Measurements from ENCODE around the gene SPAG17. TPM values are rescaled to one million over a fixed set of nuclear protein-coding genes. Genes with fewer than 3 reads are reported as not detected.

Gene SPAG17
- total RNA-seq, 6 donors from 2014 or later: 0.26 to 94.3 (median 11.3) TPM

DNA sequence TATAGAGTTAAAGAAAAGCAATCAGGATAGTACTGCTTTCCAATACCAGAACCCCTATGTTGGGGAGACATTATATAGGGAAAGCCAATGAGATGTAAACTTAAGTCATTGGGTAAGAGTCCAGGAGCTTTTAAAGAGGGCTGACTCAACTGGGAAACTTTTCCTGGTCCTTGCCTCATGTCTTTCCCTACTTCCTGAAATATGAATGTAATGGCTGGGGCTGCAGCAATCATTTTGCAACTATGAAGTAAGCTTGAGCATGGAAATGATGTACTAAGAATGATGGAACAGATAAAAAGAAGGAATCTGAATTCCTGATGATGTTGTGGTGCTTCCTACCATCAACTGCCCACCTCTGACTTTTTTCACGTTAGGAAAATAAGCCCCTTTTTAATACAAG, 199.8 kb downstream of the SPAG17 start:
- TF ChIP-seq EP300 (IDR thresholded peaks at IDR 0.05) (no peak), POLR2A (IDR thresholded peaks at IDR 0.05) (no peak), POLR2AphosphoS5 (IDR thresholded peaks at IDR 0.05) (no peak), CTCF (IDR thresholded peaks at IDR 0.05) (no peak)
- Histone ChIP-seq H3K9me3 (no peaks in the 10 kb centered on the region), H3K4me1 (no peaks in the 10 kb centered on the region), H3K27ac (no peak overlapping the region), H3K4me3 (no peak overlapping the region), H3K36me3 (no peaks in the 10 kb centered on the region), H3K27me3 (no peaks in the 10 kb centered on the region)
- DNase-seq: no peak
- WGBS, 2 donors: 72 to 97% methylated on average over 1 of the region's 1 CpG
- no peak for ATAC-seq (ENCODE audit: low FRiP score in 2 of 2)

DNA sequence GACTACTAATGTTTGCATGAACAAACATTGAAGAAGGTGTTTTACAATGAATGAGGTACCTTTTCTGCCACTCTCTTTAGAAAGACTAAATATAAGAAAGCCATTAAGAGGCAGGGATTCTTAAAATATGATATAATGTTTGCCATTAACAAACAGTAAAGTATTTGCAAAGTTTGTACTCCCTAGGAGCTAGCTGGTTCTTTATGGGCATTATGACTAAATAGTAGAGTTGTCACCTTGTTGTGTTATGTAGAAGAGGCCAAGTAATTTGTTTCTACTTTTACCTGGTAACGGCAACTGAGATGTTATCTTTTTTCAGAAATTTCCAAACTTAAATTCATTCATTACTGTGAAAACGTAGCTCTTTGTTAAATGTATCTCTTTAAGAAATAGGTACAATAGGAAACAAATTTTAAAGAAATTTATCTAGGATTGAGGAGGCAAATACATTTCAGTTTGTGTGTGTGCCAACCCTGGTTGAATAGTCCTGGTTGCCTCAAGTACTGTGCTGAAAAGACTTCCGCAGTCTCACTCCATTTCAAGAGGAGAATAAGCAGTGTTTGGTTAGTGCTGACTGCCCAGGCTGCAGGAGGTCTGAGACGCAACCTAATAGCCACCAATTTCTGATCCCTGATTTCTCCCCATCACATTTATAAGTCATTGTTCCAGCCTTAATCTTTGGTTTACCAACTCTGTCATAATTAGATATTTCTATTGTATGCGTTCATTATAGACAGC, 203.4 kb downstream of the SPAG17 start:
- no peak overlapping the region for H3K27ac ChIP-seq
- no peak overlapping the region for H3K4me3 ChIP-seq
- H3K27me3 ChIP-seq: no peaks in the 10 kb centered on the region
- TF ChIP-seq POLR2A (IDR thresholded peaks at IDR 0.05) (no peak), EP300 (IDR thresholded peaks at IDR 0.05) (no peak), CTCF (IDR thresholded peaks at IDR 0.05) (no peak), POLR2AphosphoS5 (IDR thresholded peaks at IDR 0.05) (no peak)
- H3K36me3 ChIP-seq: no peaks in the 10 kb centered on the region
- no peaks in the 10 kb centered on the region for H3K4me1 ChIP-seq
- ATAC-seq (ENCODE audit: low FRiP score in 2 of 2) (peak in 1 of 2 donors; percentile 78), DNase-seq (peak in 1 of 2 donors; percentile 24)
- 54 to 78% methylated on average over 5 of the region's 5 CpGs for WGBS, 2 donors
- no peaks in the 10 kb centered on the region for H3K9me3 ChIP-seq

DNA sequence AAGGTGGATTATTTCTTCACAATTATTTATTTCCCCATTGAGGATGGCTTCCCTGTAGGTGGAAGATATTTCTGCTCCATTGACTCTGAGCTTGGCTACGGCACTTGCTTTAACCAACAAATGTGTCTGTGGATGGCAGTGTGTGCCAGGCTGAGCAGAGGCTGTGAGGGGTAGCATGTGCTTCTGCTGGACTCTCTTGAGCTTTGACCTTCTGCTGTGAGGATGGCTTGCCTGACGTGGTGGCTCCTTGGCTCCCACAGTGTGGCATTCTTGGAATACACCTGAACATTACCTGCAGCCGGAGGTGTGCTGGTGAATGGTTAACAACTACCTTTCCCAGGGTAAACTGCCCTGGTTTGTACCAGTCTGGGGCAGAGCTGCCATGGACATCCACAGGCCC, 208.6 kb downstream of the SPAG17 start:
- TF ChIP-seq POLR2A (IDR thresholded peaks at IDR 0.05) (no peak), POLR2AphosphoS5 (IDR thresholded peaks at IDR 0.05) (no peak), EP300 (IDR thresholded peaks at IDR 0.05) (no peak), CTCF (IDR thresholded peaks at IDR 0.05) (no peak)
- DNase-seq (no peak), ATAC-seq (ENCODE audit: low FRiP score in 2 of 2) (no peak)
- Histone ChIP-seq H3K27me3 (no peaks in the 10 kb centered on the region), H3K27ac (no peak overlapping the region), H3K36me3 (no peaks in the 10 kb centered on the region), H3K4me3 (no peak overlapping the region), H3K4me1 (no peaks in the 10 kb centered on the region), H3K9me3 (no peaks in the 10 kb centered on the region)
- whole genome bisulfite sequencing, 2 donors: 78 to 88% methylated on average over 1 to 3 of the region's 3 CpGs

DNA sequence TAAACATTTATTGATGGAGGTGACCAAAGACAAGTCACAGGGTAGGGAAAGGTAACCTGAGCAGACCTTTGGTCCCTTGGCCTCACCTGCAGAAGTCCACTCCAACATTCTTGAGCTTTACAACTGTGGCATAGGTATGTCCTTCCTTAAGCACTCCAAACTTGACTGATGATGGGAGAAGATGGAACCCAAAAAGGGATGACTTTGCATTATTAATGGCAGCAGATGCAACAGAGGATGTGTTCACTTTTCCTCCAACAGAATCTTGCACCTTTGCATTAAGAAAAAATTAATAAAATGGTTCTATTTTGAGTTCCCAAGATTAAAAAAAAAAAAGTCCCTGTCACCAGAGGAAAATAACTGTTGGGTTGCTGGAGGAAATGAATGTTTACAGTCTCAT, 213.3 kb downstream of the SPAG17 start:
- TF ChIP-seq EP300 (IDR thresholded peaks at IDR 0.05) (no peak), POLR2A (IDR thresholded peaks at IDR 0.05) (no peak), POLR2AphosphoS5 (IDR thresholded peaks at IDR 0.05) (no peak), CTCF (IDR thresholded peaks at IDR 0.05) (no peak)
- no peaks in the 10 kb centered on the region for H3K36me3 ChIP-seq
- H3K27ac ChIP-seq: no peak overlapping the region
- ATAC-seq (ENCODE audit: low FRiP score in 2 of 2): no peak
- no peaks in the 10 kb centered on the region for H3K27me3 ChIP-seq
- H3K4me1 ChIP-seq: no peaks in the 10 kb centered on the region
- H3K9me3 ChIP-seq: no peaks in the 10 kb centered on the region
- DNase-seq: no peak
- H3K4me3 ChIP-seq: no peak overlapping the region

DNA sequence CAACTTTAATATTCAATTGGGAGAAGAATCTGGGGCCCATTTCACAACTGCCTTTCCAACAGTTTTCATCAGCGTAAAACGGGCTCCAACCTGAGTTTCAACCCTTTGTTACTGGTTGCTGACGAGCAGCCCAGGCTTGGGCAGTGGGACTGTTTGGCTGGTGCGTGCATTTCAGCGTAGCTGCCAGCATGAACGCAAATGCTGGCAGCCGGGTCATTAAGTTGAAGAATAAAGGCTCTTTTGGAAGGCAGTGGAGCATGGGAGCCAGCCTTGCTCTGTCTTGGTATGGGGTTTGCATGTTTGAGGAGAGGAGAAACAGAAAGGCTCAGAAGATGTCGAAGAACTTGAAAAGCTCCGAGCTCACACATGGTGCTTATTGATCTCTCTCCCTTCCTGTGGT, 214.8 kb downstream of the SPAG17 start:
- DNase-seq (no peak), ATAC-seq (ENCODE audit: low FRiP score in 2 of 2) (no peak)
- Histone ChIP-seq H3K36me3 (no peaks in the 10 kb centered on the region), H3K4me3 (no peak overlapping the region), H3K4me1 (no peaks in the 10 kb centered on the region), H3K27ac (no peak overlapping the region), H3K27me3 (no peaks in the 10 kb centered on the region), H3K9me3 (no peaks in the 10 kb centered on the region)
- no peak for TF ChIP-seq POLR2A (IDR thresholded peaks at IDR 0.05)
- TF ChIP-seq CTCF (IDR thresholded peaks at IDR 0.05): no peak
- no peak for TF ChIP-seq EP300 (IDR thresholded peaks at IDR 0.05)
- TF ChIP-seq POLR2AphosphoS5 (IDR thresholded peaks at IDR 0.05): no peak
- 86 to 89% methylated on average over 6 to 9 of the region's 9 CpGs for WGBS, 2 donors
